ENCODE results near the gene TMEM131.
"Not testable (repeated sequence)": the region's sequence is repeated elsewhere in the genome, so short reads cannot be mapped to it uniquely, and the experiment has no call there.

Gene TMEM131

GRCh38 chr2:97910403-97911205 lies 85.1 kb downstream of the TMEM131 start:
- no peak for DNase-seq (ENCODE audit: extremely low read depth, low read depth)
- no peak for TF ChIP-seq CTCF (IDR thresholded peaks at IDR 0.05; ENCODE audit: low read depth, low read length)

GRCh38 chr2:97908208-97908676 lies 87.5 kb downstream of the TMEM131 start:
- DNase-seq (ENCODE audit: extremely low read depth, low read depth) = no peak
- no peak for TF ChIP-seq CTCF (IDR thresholded peaks at IDR 0.05; ENCODE audit: low read depth, low read length)

- no peak for TF ChIP-seq CTCF (IDR thresholded peaks at IDR 0.05; ENCODE audit: low read depth, low read length)
- DNase-seq (ENCODE audit: extremely low read depth, low read depth) = no peak
Measured at GRCh38 chr2:97907369-97908100, 88.2 kb downstream of the TMEM131 start.

GRCh38 chr2:97906307-97906706 lies 89.4 kb downstream of the TMEM131 start:
- DNase-seq (ENCODE audit: extremely low read depth, low read depth) = no peak
- TF ChIP-seq CTCF (IDR thresholded peaks at IDR 0.05; ENCODE audit: low read depth, low read length) = no peak

GRCh38 chr2:97905294-97905693 lies 90.5 kb downstream of the TMEM131 start:
- no peak for TF ChIP-seq CTCF (IDR thresholded peaks at IDR 0.05; ENCODE audit: low read depth, low read length)

GRCh38 chr2:97901862-97902261 lies 93.9 kb downstream of the TMEM131 start:
- DNase-seq (ENCODE audit: extremely low read depth, low read depth) = no peak
- TF ChIP-seq CTCF (IDR thresholded peaks at IDR 0.05; ENCODE audit: low read depth, low read length) = no peak

More at GRCh38 chr2:97905294-97905693, 90.5 kb downstream of the TMEM131 start:
- DNase-seq (ENCODE audit: extremely low read depth, low read depth) = no peak

- no peak for DNase-seq (ENCODE audit: extremely low read depth, low read depth)
Measured at GRCh38 chr2:97900806-97901205, 94.9 kb downstream of the TMEM131 start.

GRCh38 chr2:97893042-97893441 lies 102.7 kb downstream of the TMEM131 start:
- DNase-seq (ENCODE audit: extremely low read depth, low read depth) = not testable (repeated sequence)

More at GRCh38 chr2:97900806-97901205, 94.9 kb downstream of the TMEM131 start:
- no peak for TF ChIP-seq CTCF (IDR thresholded peaks at IDR 0.05; ENCODE audit: low read depth, low read length)

All from AG09319 (cell line).